Duodenal mucosa (tissue), 2 donors: ENCODE data around the gene LRRC1.

Source experiments
- H3K27ac ChIP-seq: one replicate; pipeline ENCODE4 v1.7.0; 2013; ENCODE audit warnings: low read depth, low read length
- H3K27me3 ChIP-seq, 2 donors: one replicate each; pipeline ENCODE4 v1.7.0; 2013; ENCODE audit warnings: low read length in 2 of 2, control low read depth in 1 of 2; ENCODE audit not compliant: insufficient read depth in 2 of 2, control insufficient read depth in 1 of 2
- H3K36me3 ChIP-seq, 2 donors: one replicate each; pipeline ENCODE4 v1.7.0; 2013; ENCODE audit warnings: low read length in 2 of 2, control low read depth in 1 of 2; ENCODE audit not compliant: insufficient read depth in 2 of 2, control insufficient read depth in 1 of 2
- H3K4me1 ChIP-seq, 2 donors: one replicate each; pipeline ENCODE4 v1.7.0; 2013; ENCODE audit warnings: low read length in 2 of 2, control low read depth in 1 of 2; ENCODE audit not compliant: insufficient read depth in 2 of 2, control insufficient read depth in 1 of 2
- H3K4me3 ChIP-seq, 2 donors: one replicate each; pipeline ENCODE4 v1.7.0; 2013; ENCODE audit warnings: low read length in 2 of 2, low read depth in 1 of 2
- H3K9ac ChIP-seq, 2 donors: one replicate each; pipeline ENCODE4 v1.7.0; 2013; ENCODE audit warnings: low read length in 2 of 2, low read depth in 1 of 2
- H3K9me3 ChIP-seq, 2 donors: one replicate each; pipeline ENCODE4 v1.7.0; 2013; ENCODE audit warnings: low read length in 2 of 2, control low read depth in 1 of 2; ENCODE audit not compliant: control insufficient read depth in 1 of 2

The LRRC1 gene

GRCh38 chr6:53896196-53896595 lies 101.4 kb downstream of the LRRC1 start:
- H3K36me3 ChIP-seq = peaks cover 0 to 5% of the 10 kb centered on the region in 2 donors
- H3K9me3 ChIP-seq = no peaks in the 10 kb centered on the region
- no peak overlapping the region for H3K27ac ChIP-seq
- no peak overlapping the region for H3K9ac ChIP-seq
- no peaks in the 10 kb centered on the region for H3K27me3 ChIP-seq
- H3K4me1 ChIP-seq = no peaks in the 10 kb centered on the region
- no peak overlapping the region for H3K4me3 ChIP-seq

GRCh38 chr6:53898026-53898795 lies 103.4 kb downstream of the LRRC1 start:
- no peak overlapping the region for H3K4me3 ChIP-seq
- no peaks in the 10 kb centered on the region for H3K9me3 ChIP-seq
- no peaks in the 10 kb centered on the region for H3K27me3 ChIP-seq
- H3K27ac ChIP-seq = no peak overlapping the region
- H3K9ac ChIP-seq = no peak overlapping the region
- H3K4me1 ChIP-seq = no peaks in the 10 kb centered on the region
- H3K36me3 ChIP-seq = peaks cover 5 to 7% of the 10 kb centered on the region in 2 donors

- H3K9me3 ChIP-seq = no peaks in the 10 kb centered on the region
- H3K4me3 ChIP-seq = no peak overlapping the region
- no peaks in the 10 kb centered on the region for H3K27me3 ChIP-seq
- H3K36me3 ChIP-seq = peaks cover 8 to 13% of the 10 kb centered on the region in 2 donors
- no peaks in the 10 kb centered on the region for H3K4me1 ChIP-seq
- no peak overlapping the region for H3K27ac ChIP-seq
- H3K9ac ChIP-seq = no peak overlapping the region
Measured at GRCh38 chr6:53899512-53899911, 104.7 kb downstream of the LRRC1 start.

GRCh38 chr6:53903357-53903756 lies 108.6 kb downstream of the LRRC1 start:
- Histone ChIP-seq H3K9me3 (no peaks in the 10 kb centered on the region), H3K4me3 (no peak overlapping the region), H3K27ac (no peak overlapping the region), H3K4me1 (no peaks in the 10 kb centered on the region), H3K27me3 (no peaks in the 10 kb centered on the region), H3K36me3 (peaks cover 16 to 29% of the 10 kb centered on the region in 2 donors), H3K9ac (no peak overlapping the region)

GRCh38 chr6:53906103-53906502 lies 111.3 kb downstream of the LRRC1 start:
- Histone ChIP-seq H3K4me3 (no peak overlapping the region), H3K9me3 (no peaks in the 10 kb centered on the region), H3K27ac (no peak overlapping the region), H3K4me1 (no peaks in the 10 kb centered on the region), H3K27me3 (no peaks in the 10 kb centered on the region), H3K9ac (no peak overlapping the region), H3K36me3 (peaks cover 11 to 29% of the 10 kb centered on the region in 2 donors)

- Histone ChIP-seq H3K27ac (no peak overlapping the region), H3K4me3 (no peak overlapping the region), H3K9me3 (no peaks in the 10 kb centered on the region), H3K27me3 (no peaks in the 10 kb centered on the region), H3K9ac (no peak overlapping the region), H3K4me1 (no peaks in the 10 kb centered on the region), H3K36me3 (peaks cover 11 to 29% of the 10 kb centered on the region in 2 donors)
Measured at GRCh38 chr6:53906842-53907241, 112.0 kb downstream of the LRRC1 start.

- H3K27me3 ChIP-seq = no peaks in the 10 kb centered on the region
- H3K9ac ChIP-seq = no peak overlapping the region
- no peaks in the 10 kb centered on the region for H3K9me3 ChIP-seq
- no peaks in the 10 kb centered on the region for H3K4me1 ChIP-seq
- peaks cover 8 to 15% of the 10 kb centered on the region in 2 donors for H3K36me3 ChIP-seq
- no peak overlapping the region for H3K27ac ChIP-seq
- H3K4me3 ChIP-seq = no peak overlapping the region
Measured at GRCh38 chr6:53910834-53911233, 116.0 kb downstream of the LRRC1 start.

GRCh38 chr6:53912661-53913060 lies 117.9 kb downstream of the LRRC1 start:
- H3K36me3 ChIP-seq = peaks cover 6 to 9% of the 10 kb centered on the region in 2 donors
- H3K27me3 ChIP-seq = no peaks in the 10 kb centered on the region
- no peaks in the 10 kb centered on the region for H3K4me1 ChIP-seq
- H3K9ac ChIP-seq = no peak overlapping the region
- H3K27ac ChIP-seq = no peak overlapping the region
- H3K4me3 ChIP-seq = no peak overlapping the region
- no peaks in the 10 kb centered on the region for H3K9me3 ChIP-seq

GRCh38 chr6:53913286-53913685 lies 118.5 kb downstream of the LRRC1 start:
- Histone ChIP-seq H3K27me3 (no peaks in the 10 kb centered on the region), H3K4me1 (no peaks in the 10 kb centered on the region), H3K4me3 (no peak overlapping the region), H3K9me3 (no peaks in the 10 kb centered on the region), H3K27ac (no peak overlapping the region), H3K36me3 (peaks cover 6 to 9% of the 10 kb centered on the region in 2 donors), H3K9ac (no peak overlapping the region)

- no peak overlapping the region for H3K27ac ChIP-seq
- H3K9me3 ChIP-seq = no peaks in the 10 kb centered on the region
- no peaks in the 10 kb centered on the region for H3K27me3 ChIP-seq
Measured at GRCh38 chr6:53915026-53915691, 120.4 kb downstream of the LRRC1 start.

More at GRCh38 chr6:53915026-53915691, 120.4 kb downstream of the LRRC1 start:
- Histone ChIP-seq H3K4me3 (no peak overlapping the region), H3K36me3 (peaks cover 11 to 15% of the 10 kb centered on the region in 2 donors), H3K4me1 (no peaks in the 10 kb centered on the region), H3K9ac (no peak overlapping the region)
